Measurements from ENCODE around the gene MFF.

Gene MFF, protein sequence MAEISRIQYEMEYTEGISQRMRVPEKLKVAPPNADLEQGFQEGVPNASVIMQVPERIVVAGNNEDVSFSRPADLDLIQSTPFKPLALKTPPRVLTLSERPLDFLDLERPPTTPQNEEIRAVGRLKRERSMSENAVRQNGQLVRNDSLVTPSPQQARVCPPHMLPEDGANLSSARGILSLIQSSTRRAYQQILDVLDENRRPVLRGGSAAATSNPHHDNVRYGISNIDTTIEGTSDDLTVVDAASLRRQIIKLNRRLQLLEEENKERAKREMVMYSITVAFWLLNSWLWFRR

GRCh38 chr2:227324995-227325838 lies at the start of gene MFF:
TSS of gene MFF (plus strand) at chr2:227325251. CDS start at chr2:227330666, 5,415 bp downstream.
- H3K27ac Mint-ChIP-seq, result peak within 1 kb of the TSS; percentile 84
- no peaks in the 10 kb centered on the region for H3K27me3 Mint-ChIP-seq
- H3K36me3 Mint-ChIP-seq, result peaks cover 4% of the 10 kb centered on the region
- H3K4me3 Mint-ChIP-seq, result peak within 1 kb of the TSS; percentile 93
- peaks cover 44% of the 10 kb centered on the region for H3K4me1 Mint-ChIP-seq (ENCODE audit: low read depth)
- H3K9me3 Mint-ChIP-seq (ENCODE audit: low read depth), result no peaks in the 10 kb centered on the region

DNA sequence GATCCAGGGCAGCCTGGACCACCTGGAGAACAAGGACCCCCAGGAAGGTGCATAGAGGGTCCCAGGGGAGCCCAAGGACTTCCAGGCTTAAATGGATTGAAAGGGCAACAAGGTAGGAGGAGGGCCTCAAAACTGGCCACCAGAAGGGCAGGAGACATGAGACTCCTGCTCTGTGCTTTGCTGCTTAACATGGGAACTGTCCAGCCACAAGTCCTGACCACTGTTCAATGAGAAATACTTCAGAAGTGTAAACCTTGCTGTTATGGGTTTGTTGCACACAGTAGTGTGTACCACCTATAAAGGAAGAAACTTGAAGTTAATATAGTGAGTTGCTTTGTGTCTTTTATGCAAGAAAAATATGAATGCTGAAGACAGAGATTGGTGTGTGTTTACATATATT lies 44.2 kb upstream of the MFF start:
- Mint-ChIP-seq H3K36me3 (peaks cover 6% of the 10 kb centered on the region), H3K9me3 (ENCODE audit: low read depth) (peaks cover 9% of the 10 kb centered on the region), H3K4me1 (ENCODE audit: low read depth) (no peaks in the 10 kb centered on the region), H3K27ac (no peak overlapping the region), H3K27me3 (no peaks in the 10 kb centered on the region), H3K4me3 (no peak overlapping the region)

DNA sequence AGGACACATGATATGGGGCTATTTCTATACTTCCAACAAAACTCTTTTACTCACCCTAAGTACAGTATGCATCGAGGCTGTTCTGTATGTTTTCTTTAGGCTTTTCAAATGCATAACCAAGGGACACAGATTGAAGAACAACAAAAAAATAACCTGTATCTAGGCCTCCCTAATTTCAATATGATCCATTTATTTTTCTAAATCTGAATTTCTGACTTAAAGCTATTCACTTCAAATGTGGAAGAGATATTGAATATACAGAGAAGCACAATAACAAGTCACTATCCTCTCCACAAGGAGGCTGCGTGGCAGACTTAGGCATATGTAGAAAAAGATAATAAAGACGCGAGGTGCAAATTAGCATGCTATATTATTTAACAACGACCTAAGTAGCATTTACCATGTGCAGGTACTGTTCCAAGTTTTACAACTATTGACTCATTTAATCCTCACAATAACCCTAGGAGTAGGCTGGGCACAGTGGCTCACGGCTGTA lies 39.3 kb upstream of the MFF start:
- peaks cover 9% of the 10 kb centered on the region for H3K9me3 Mint-ChIP-seq (ENCODE audit: low read depth)
- no peaks in the 10 kb centered on the region for H3K27me3 Mint-ChIP-seq
- no peaks in the 10 kb centered on the region for H3K4me1 Mint-ChIP-seq (ENCODE audit: low read depth)
- H3K36me3 Mint-ChIP-seq, result peaks cover 6% of the 10 kb centered on the region
- H3K4me3 Mint-ChIP-seq, result no peak overlapping the region
- H3K27ac Mint-ChIP-seq, result no peak overlapping the region

- H3K36me3 Mint-ChIP-seq, result peaks cover 4% of the 10 kb centered on the region
- H3K27me3 Mint-ChIP-seq, result no peaks in the 10 kb centered on the region
- no peak overlapping the region for H3K4me3 Mint-ChIP-seq
- peaks cover 4% of the 10 kb centered on the region for H3K9me3 Mint-ChIP-seq (ENCODE audit: low read depth)
- no peaks in the 10 kb centered on the region for H3K4me1 Mint-ChIP-seq (ENCODE audit: low read depth)
- H3K27ac Mint-ChIP-seq, result no peak overlapping the region
Observed at GRCh38 chr2:227287771-227288170, 37.3 kb upstream of the MFF start.

- H3K4me1 Mint-ChIP-seq (ENCODE audit: low read depth), result no peaks in the 10 kb centered on the region
- no peaks in the 10 kb centered on the region for H3K36me3 Mint-ChIP-seq
- no peaks in the 10 kb centered on the region for H3K9me3 Mint-ChIP-seq (ENCODE audit: low read depth)
- no peak overlapping the region for H3K4me3 Mint-ChIP-seq
- H3K27ac Mint-ChIP-seq, result no peak overlapping the region
- H3K27me3 Mint-ChIP-seq, result no peaks in the 10 kb centered on the region
Observed at GRCh38 chr2:227292314-227292713, 32.7 kb upstream of the MFF start.

- Mint-ChIP-seq H3K27ac (no peak overlapping the region), H3K9me3 (ENCODE audit: low read depth) (no peaks in the 10 kb centered on the region), H3K27me3 (no peaks in the 10 kb centered on the region), H3K4me1 (ENCODE audit: low read depth) (no peaks in the 10 kb centered on the region), H3K36me3 (no peaks in the 10 kb centered on the region), H3K4me3 (no peak overlapping the region)
Observed at GRCh38 chr2:227293531-227293930, 31.5 kb upstream of the MFF start.

DNA sequence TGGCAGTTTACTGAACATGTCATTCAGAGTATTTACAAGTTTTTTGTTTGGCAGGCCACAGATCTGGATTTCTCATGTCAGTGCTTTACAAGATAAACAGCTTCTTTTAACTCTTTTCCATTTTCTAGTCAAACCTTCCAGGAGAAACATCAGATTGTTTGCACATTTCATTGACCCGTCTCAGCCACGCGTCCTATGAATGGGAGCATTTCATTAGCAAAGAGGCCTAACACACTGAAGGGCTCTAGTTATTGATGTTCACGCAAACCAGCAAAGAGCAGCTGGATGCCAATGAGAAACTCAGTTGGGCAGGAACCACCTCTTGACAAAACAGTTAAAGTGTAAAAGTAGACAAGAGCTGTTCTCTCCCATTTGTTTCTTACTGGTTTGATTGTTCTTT lies 29.2 kb upstream of the MFF start:
- no peaks in the 10 kb centered on the region for H3K27me3 Mint-ChIP-seq
- H3K9me3 Mint-ChIP-seq (ENCODE audit: low read depth), result no peaks in the 10 kb centered on the region
- no peaks in the 10 kb centered on the region for H3K4me1 Mint-ChIP-seq (ENCODE audit: low read depth)
- H3K4me3 Mint-ChIP-seq, result no peak overlapping the region
- no peak overlapping the region for H3K27ac Mint-ChIP-seq
- peaks cover 7% of the 10 kb centered on the region for H3K36me3 Mint-ChIP-seq

GRCh38 chr2:227296671-227297405 lies 28.2 kb upstream of the MFF start:
- Mint-ChIP-seq H3K27me3 (no peaks in the 10 kb centered on the region), H3K4me1 (ENCODE audit: low read depth) (no peaks in the 10 kb centered on the region), H3K36me3 (peaks cover 11% of the 10 kb centered on the region), H3K4me3 (no peak overlapping the region), H3K27ac (no peak overlapping the region), H3K9me3 (ENCODE audit: low read depth) (no peaks in the 10 kb centered on the region)

- Mint-ChIP-seq H3K27ac (no peak overlapping the region), H3K4me1 (ENCODE audit: low read depth) (no peaks in the 10 kb centered on the region), H3K36me3 (peaks cover 16% of the 10 kb centered on the region), H3K27me3 (no peaks in the 10 kb centered on the region), H3K4me3 (no peak overlapping the region), H3K9me3 (ENCODE audit: low read depth) (no peaks in the 10 kb centered on the region)
Observed at GRCh38 chr2:227301523-227301922, 23.5 kb upstream of the MFF start.

GRCh38 chr2:227308784-227309183 lies 16.3 kb upstream of the MFF start:
- Mint-ChIP-seq H3K27ac (no peak overlapping the region), H3K4me1 (ENCODE audit: low read depth) (no peaks in the 10 kb centered on the region), H3K27me3 (no peaks in the 10 kb centered on the region), H3K4me3 (no peak overlapping the region), H3K9me3 (ENCODE audit: low read depth) (no peaks in the 10 kb centered on the region), H3K36me3 (peaks cover 2% of the 10 kb centered on the region)

DNA sequence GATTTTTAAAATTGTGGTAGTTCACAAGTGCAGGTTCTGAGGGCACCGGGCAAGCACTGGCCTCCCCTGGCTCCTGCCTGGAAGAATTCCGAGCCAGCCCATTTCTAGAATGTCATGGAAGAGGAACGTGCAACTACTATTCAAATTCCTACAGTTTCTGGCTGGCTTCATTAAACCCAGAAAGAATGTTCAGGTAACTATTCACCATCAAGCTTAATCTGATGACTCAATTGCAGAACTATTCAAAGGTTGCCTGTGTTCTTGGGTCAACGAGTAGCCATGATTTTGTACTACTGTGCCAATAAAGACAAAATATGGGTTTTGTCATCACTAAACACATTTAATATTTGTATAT lies 14.3 kb upstream of the MFF start:
- Mint-ChIP-seq H3K9me3 (ENCODE audit: low read depth) (no peaks in the 10 kb centered on the region), H3K4me1 (ENCODE audit: low read depth) (no peaks in the 10 kb centered on the region), H3K36me3 (no peaks in the 10 kb centered on the region), H3K27ac (no peak overlapping the region), H3K4me3 (no peak overlapping the region), H3K27me3 (no peaks in the 10 kb centered on the region)

DNA sequence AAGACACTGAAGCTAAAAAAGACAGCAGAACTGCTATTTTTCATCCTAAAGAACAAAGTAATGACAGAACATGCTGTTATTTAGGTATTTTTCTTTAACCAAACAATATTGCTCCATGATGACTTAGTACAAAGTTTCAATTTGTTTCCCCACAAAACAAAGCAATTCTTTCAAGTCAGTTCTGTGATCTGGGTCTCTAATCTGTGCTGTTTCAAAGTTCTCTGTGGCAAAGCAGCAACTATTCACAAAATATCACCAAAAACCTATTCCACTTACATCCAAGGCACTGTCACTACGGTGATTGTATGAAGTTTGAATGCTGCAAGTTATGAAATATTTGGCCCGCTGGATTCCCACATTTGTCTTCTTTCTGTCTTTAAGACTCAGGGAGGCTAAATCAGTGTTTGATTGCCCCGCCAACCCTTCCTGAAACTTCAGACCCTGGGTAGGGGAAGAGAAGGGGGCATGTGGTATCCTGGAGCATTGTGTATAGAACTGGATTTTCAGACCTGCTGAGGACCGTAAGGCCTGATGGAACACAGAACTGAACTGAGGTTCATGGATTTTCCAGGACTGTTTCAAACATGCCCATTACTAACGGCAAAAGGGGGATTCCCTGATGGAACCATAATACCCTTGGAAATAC lies 13.1 kb upstream of the MFF start:
- Mint-ChIP-seq H3K27ac (no peak overlapping the region), H3K4me3 (no peak overlapping the region), H3K4me1 (ENCODE audit: low read depth) (no peaks in the 10 kb centered on the region), H3K27me3 (no peaks in the 10 kb centered on the region), H3K36me3 (peaks cover 2% of the 10 kb centered on the region), H3K9me3 (ENCODE audit: low read depth) (no peaks in the 10 kb centered on the region)

GRCh38 chr2:227312579-227312978 lies 12.5 kb upstream of the MFF start:
- no peak overlapping the region for H3K27ac Mint-ChIP-seq
- no peaks in the 10 kb centered on the region for H3K9me3 Mint-ChIP-seq (ENCODE audit: low read depth)
- H3K36me3 Mint-ChIP-seq, result peaks cover 4% of the 10 kb centered on the region

GRCh38 chr2:227313310-227313709 lies 11.7 kb upstream of the MFF start:
- no peak overlapping the region for H3K27ac Mint-ChIP-seq
- H3K4me1 Mint-ChIP-seq (ENCODE audit: low read depth), result no peaks in the 10 kb centered on the region
- H3K4me3 Mint-ChIP-seq, result no peak overlapping the region
- no peaks in the 10 kb centered on the region for H3K27me3 Mint-ChIP-seq
- H3K9me3 Mint-ChIP-seq (ENCODE audit: low read depth), result no peaks in the 10 kb centered on the region
- peaks cover 4% of the 10 kb centered on the region for H3K36me3 Mint-ChIP-seq

More at GRCh38 chr2:227312579-227312978, 12.5 kb upstream of the MFF start:
- H3K4me3 Mint-ChIP-seq, result no peak overlapping the region
- no peaks in the 10 kb centered on the region for H3K27me3 Mint-ChIP-seq
- H3K4me1 Mint-ChIP-seq (ENCODE audit: low read depth), result no peaks in the 10 kb centered on the region

Data from activated naive CD8-positive, alpha-beta T cell (primary cell).